ENCODE data around the gene EXOC7.

DNA sequence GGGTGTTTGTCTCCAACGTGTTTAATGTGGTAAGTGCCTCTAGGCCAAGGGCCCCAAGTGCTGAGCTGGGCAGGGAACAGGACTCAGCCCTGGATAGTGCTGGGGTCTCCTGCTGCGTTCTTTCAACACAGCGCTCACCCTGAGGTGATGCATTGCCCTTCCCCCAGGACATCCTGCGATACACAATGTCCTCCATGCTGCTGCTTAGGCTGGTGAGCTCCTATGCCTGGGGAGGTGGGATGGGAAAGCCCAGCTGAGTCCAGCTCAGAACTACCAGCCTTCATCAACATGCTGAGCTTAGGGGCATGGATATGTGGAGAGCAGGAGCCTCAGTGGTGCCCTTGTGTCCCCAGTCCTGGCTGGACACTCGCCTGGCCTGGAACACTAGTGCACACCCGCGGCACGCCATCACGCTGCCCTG is 24.0 kb downstream of the EXOC7 start:
- TF ChIP-seq EZH2 (IDR thresholded peaks at IDR 0.05; ENCODE audit: low read depth, low read length, severe bottlenecking) (peak; percentile 6), SIN3A (conservative IDR thresholded peaks at IDR 0.05 in 1 of 2, IDR thresholded peaks at IDR 0.05 in 1 of 2; ENCODE audit: low read depth in 1 of 2, low read length in 2 of 2) (no peak), GABPA (IDR thresholded peaks at IDR 0.05; ENCODE audit: borderline replicate concordance, insufficient read depth, low read length) (no peak), TAF1 (IDR thresholded peaks at IDR 0.05; ENCODE audit: low read depth, low read length) (no peak), NRF1 (IDR thresholded peaks at IDR 0.05; ENCODE audit: low read depth, low read length) (no peak), ATF3 (IDR thresholded peaks at IDR 0.05; ENCODE audit: insufficient read depth, low read depth, low read length) (no peak), POLR2AphosphoS5 (IDR thresholded peaks at IDR 0.05; ENCODE audit: low read depth, low read length) (peak; percentile 38; the same call in 1 of the 2 replicates), POLR2A (IDR thresholded peaks at IDR 0.05; ENCODE audit: control extremely low read depth in 1 of 2, low read depth in 2 of 2, low read length in 2 of 2) (peak in 1 of 2 experiments; percentile 38; a peak in 1 of 3 replicates)
- TF ChIP-seq, protein P1, sequence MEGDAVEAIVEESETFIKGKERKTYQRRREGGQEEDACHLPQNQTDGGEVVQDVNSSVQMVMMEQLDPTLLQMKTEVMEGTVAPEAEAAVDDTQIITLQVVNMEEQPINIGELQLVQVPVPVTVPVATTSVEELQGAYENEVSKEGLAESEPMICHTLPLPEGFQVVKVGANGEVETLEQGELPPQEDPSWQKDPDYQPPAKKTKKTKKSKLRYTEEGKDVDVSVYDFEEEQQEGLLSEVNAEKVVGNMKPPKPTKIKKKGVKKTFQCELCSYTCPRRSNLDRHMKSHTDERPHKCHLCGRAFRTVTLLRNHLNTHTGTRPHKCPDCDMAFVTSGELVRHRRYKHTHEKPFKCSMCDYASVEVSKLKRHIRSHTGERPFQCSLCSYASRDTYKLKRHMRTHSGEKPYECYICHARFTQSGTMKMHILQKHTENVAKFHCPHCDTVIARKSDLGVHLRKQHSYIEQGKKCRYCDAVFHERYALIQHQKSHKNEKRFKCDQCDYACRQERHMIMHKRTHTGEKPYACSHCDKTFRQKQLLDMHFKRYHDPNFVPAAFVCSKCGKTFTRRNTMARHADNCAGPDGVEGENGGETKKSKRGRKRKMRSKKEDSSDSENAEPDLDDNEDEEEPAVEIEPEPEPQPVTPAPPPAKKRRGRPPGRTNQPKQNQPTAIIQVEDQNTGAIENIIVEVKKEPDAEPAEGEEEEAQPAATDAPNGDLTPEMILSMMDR (IDR thresholded peaks at IDR 0.05; ENCODE audit: control extremely low read depth in 1 of 3, insufficient read depth in 1 of 3, low read depth in 1 of 3, low read length in 3 of 3): no peak
- TF ChIP-seq, protein P2, sequence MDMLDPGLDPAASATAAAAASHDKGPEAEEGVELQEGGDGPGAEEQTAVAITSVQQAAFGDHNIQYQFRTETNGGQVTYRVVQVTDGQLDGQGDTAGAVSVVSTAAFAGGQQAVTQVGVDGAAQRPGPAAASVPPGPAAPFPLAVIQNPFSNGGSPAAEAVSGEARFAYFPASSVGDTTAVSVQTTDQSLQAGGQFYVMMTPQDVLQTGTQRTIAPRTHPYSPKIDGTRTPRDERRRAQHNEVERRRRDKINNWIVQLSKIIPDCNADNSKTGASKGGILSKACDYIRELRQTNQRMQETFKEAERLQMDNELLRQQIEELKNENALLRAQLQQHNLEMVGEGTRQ (IDR thresholded peaks at IDR 0.05; ENCODE audit: low read length): no peak

Measured in H1 (cell line).